Panc1 (cell line): ENCODE measurements around the gene ABCG8. TPM values are rescaled to one million over a fixed set of nuclear protein-coding genes. Genes with fewer than 3 reads are reported as not detected.

Experiments used
- ATAC-seq: fragments of 200-7000 bp; cut with Tn5 transposase; 2 replicates; pipeline ENCODE4 v1.9.1; 2020; ENCODE audit warnings: mild to moderate bottlenecking, moderate library complexity
- BruUV-seq: library from RNA; stranded (reverse); fragments of 400-500 nt; replicated peaks from 2 replicates; lab custom pipeline; 2021; lab: Mats Ljungman, UMichigan
- CTCF ChIA-PET: fragments of 300-600 bp; sonication (Branson Sonifier 250); formaldehyde crosslinking; loops from one replicate; lab custom pipeline; 2022; ENCODE audit warnings: antibody characterized with exemption; lab: Charles Lee
- POLR2A ChIA-PET: fragments of 300-600 bp; sonication (Branson Sonifier 250); formaldehyde crosslinking; loops from one replicate; lab custom pipeline; 2022; ENCODE audit warnings: antibody characterized with exemption; lab: Charles Lee
- DNase-seq: peaks from one replicate; pipeline ENCODE4 v3.0.0-alpha.2; 2010; ENCODE audit warnings: low read depth, low spot score
- H3K27ac ChIP-seq: 2 replicates; pipeline ENCODE4 v1.5.1; 2011; ENCODE audit warnings: mild to moderate bottlenecking, low read length, inconsistent platforms
- H3K27me3 ChIP-seq: fragments of 200-500 bp; sonication (Bioruptor generic); 2 replicates; pipeline ENCODE4 v1.6.0; 2014; ENCODE audit warnings: low read length, inconsistent platforms; ENCODE audit not compliant: control insufficient read depth, insufficient read depth
- H3K36me3 ChIP-seq: fragments of 200-500 bp; sonication (Bioruptor generic); 2 replicates; pipeline ENCODE4 v1.5.1; 2014; ENCODE audit warnings: inconsistent platforms, mild to moderate bottlenecking, low read length, moderate library complexity; ENCODE audit not compliant: control insufficient read depth, insufficient read depth
- H3K4me1 ChIP-seq: 2 replicates; pipeline ENCODE4 v1.5.1; 2011; ENCODE audit warnings: inconsistent platforms, mild to moderate bottlenecking, low read length, moderate library complexity; ENCODE audit not compliant: control insufficient read depth, insufficient read depth
- H3K4me3 ChIP-seq, 2 experiments: 2 replicates each; pipeline ENCODE4 v1.5.1; 2011 to 2012; ENCODE audit warnings: low read depth in 2 of 2, low read length in 2 of 2, mild to moderate bottlenecking in 2 of 2, inconsistent platforms in 1 of 2, moderate library complexity in 1 of 2
- H3K9me3 ChIP-seq: fragments of 200-500 bp; sonication (Bioruptor generic); 2 replicates; pipeline ENCODE4 v1.5.1; 2014; ENCODE audit warnings: low read depth, mild to moderate bottlenecking, inconsistent platforms, low read length, moderate library complexity; ENCODE audit not compliant: control insufficient read depth, insufficient read depth
- CTCF ChIP-seq: fragments of 450-650 bp; IDR thresholded peaks from 2 replicates; pipeline ENCODE4 v1.5.1; 2017; ENCODE audit warnings: mild to moderate bottlenecking
- POLR2AphosphoS5 ChIP-seq: IDR thresholded peaks from 2 replicates; pipeline ENCODE4 v1.6.1; 2012; ENCODE audit warnings: mild to moderate bottlenecking, low read depth, low read length, moderate library complexity
- REST ChIP-seq, 2 experiments: IDR thresholded peaks; 2 replicates each; pipeline ENCODE4 v1.6.1; 2011 to 2012; ENCODE audit warnings: low read depth in 2 of 2, control low read depth in 1 of 2, low read length in 1 of 2, mild to moderate bottlenecking in 1 of 2, moderate library complexity in 1 of 2; ENCODE audit not compliant: insufficient read depth in 1 of 2
- SIN3A ChIP-seq: IDR thresholded peaks from 2 replicates; pipeline ENCODE4 v1.6.1; 2012; ENCODE audit warnings: low read depth, mild to moderate bottlenecking, low read length, moderate library complexity, borderline replicate concordance; ENCODE audit not compliant: insufficient read depth
- TCF7L2 ChIP-seq: IDR thresholded peaks from 2 replicates; pipeline ENCODE4 v1.6.1; 2011; ENCODE audit warnings: mild to moderate bottlenecking, low read depth, low read length, inconsistent platforms
- in situ Hi-C: cut with HindIII; loops from 2 replicates; pipeline ENCODE4 v1.10.0; 2016; ENCODE audit warnings: low sequenced_read_pairs, low pct_unique_long_range_greater_than_20kb
- intact Hi-C: fragments of 100-400 bp; cut with micrococcal nuclease; formaldehyde crosslinking; loops from one replicate; pipeline ENCODE4 v1.10.0; 2022; ENCODE audit not compliant: unreplicated experiment
- total RNA-seq: library from RNA; stranded (reverse); gene quantifications from one replicate; pipeline ENCODE4 v1.2.1, GENCODE V29; 2021; ENCODE audit not compliant: unreplicated experiment

Gene ABCG8
- total RNA-seq, 1 experiment from 2014 or later: 0.03 TPM

- ATAC-seq: no peak; the same call in 1 of the 2 replicates
- in situ Hi-C loops (no loop called here), intact Hi-C loops (no loop called here)
- H3K4me1 ChIP-seq: peaks cover under 1% of the 10 kb centered on the region
- DNase-seq: no peak
- H3K27me3 ChIP-seq: peaks cover 35% of the 10 kb centered on the region
- TF ChIP-seq CTCF (no peak), SIN3A (no peak), POLR2AphosphoS5 (no peak), REST (IDR thresholded peaks at IDR 0.05; ENCODE audit: insufficient read depth in 1 of 2, low read depth in 2 of 2, low read length in 1 of 2) (no peak), TCF7L2 (no peak)
- ChIA-PET POLR2A (no interaction called here), CTCF (no interaction called here)
- H3K27ac ChIP-seq: no peak overlapping the region
- H3K36me3 ChIP-seq: no peaks in the 10 kb centered on the region
- no peak overlapping the region for H3K4me3 ChIP-seq
- no peaks in the 10 kb centered on the region for H3K9me3 ChIP-seq
- no TSS peak for BruUV-seq
Observed at GRCh38 chr2:43853141-43854081, 14.6 kb downstream of the ABCG8 start.

- H3K36me3 ChIP-seq: no peaks in the 10 kb centered on the region
- no peaks in the 10 kb centered on the region for H3K9me3 ChIP-seq
- CTCF ChIA-PET: interaction anchor here (0.6 kb wide), 1 partner anchor 12 kb away, joined by 6 read pairs; no protein-coding TSS in a partner anchor
- H3K4me3 ChIP-seq: no peak overlapping the region
- no TSS peak for BruUV-seq
- no peak for ATAC-seq
- in situ Hi-C loops (no loop called here), intact Hi-C loops (no loop called here)
- no peaks in the 10 kb centered on the region for H3K4me1 ChIP-seq
- TF ChIP-seq POLR2AphosphoS5: no peak
- no peak for TF ChIP-seq SIN3A
- no peak for TF ChIP-seq CTCF
- no peak for TF ChIP-seq TCF7L2
- no peak for TF ChIP-seq REST (IDR thresholded peaks at IDR 0.05; ENCODE audit: insufficient read depth in 1 of 2, low read depth in 2 of 2, low read length in 1 of 2)
- no peak overlapping the region for H3K27ac ChIP-seq
- POLR2A ChIA-PET: no interaction called here
- no peak for DNase-seq
- peaks cover 45% of the 10 kb centered on the region for H3K27me3 ChIP-seq
Observed at GRCh38 chr2:43854671-43855070, 15.9 kb downstream of the ABCG8 start.
